SJCRH30 (cell line): ENCODE results near the gene PIEZO1. TPM values are rescaled to one million over a fixed set of nuclear protein-coding genes. Genes with fewer than 3 reads are reported as not detected.

Experiments used
- DNase-seq, 2 experiments: peaks; one replicate each; pipeline ENCODE4 v3.0.0-alpha.2; 2015 to 2020
- H3K27ac ChIP-seq: fragments of 250-450 bp; sonication (Bioruptor Pico); 2 replicates; pipeline ENCODE4 v1.5.1; 2020; ENCODE audit warnings: mild to moderate bottlenecking, moderate library complexity
- H3K27me3 ChIP-seq: fragments of 250-450 bp; sonication (Bioruptor Pico); 2 replicates; pipeline ENCODE4 v1.5.1; 2020; ENCODE audit warnings: mild to moderate bottlenecking, moderate library complexity
- H3K36me3 ChIP-seq: fragments of 250-450 bp; sonication (Bioruptor Pico); 2 replicates; pipeline ENCODE4 v1.5.1; 2020; ENCODE audit warnings: mild to moderate bottlenecking, moderate library complexity
- H3K4me1 ChIP-seq: fragments of 250-450 bp; sonication (Bioruptor Pico); 2 replicates; pipeline ENCODE4 v1.5.1; 2020; ENCODE audit warnings: mild to moderate bottlenecking, moderate library complexity
- H3K4me3 ChIP-seq: fragments of 250-450 bp; sonication (Bioruptor Pico); 2 replicates; pipeline ENCODE4 v1.5.1; 2020; ENCODE audit warnings: mild to moderate bottlenecking, moderate library complexity
- H3K9me3 ChIP-seq: fragments of 250-450 bp; sonication (Bioruptor Pico); replicated peaks from 2 replicates; pipeline ENCODE4 v1.5.1; 2020; ENCODE audit warnings: mild to moderate bottlenecking, moderate library complexity
- total RNA-seq: library from RNA; depleted of rRNA; stranded (reverse); fragments of >200 nt; shearing (Covaris generic); gene quantifications from 2 replicates; pipeline ENCODE4 v1.2.3, GENCODE V29; 2014

The PIEZO1 gene
- total RNA-seq, 1 experiment from 2014 or later: 28.1 TPM

GRCh38 chr16:88822281-88823040, 37.4 kb upstream of the PIEZO1 start:
- no peak overlapping the region for H3K4me3 ChIP-seq
- H3K36me3 ChIP-seq: no peaks in the 10 kb centered on the region
- no peak for DNase-seq
- H3K27ac ChIP-seq: no peak overlapping the region
- H3K4me1 ChIP-seq: no peaks in the 10 kb centered on the region
- H3K9me3 ChIP-seq: no peaks in the 10 kb centered on the region
- H3K27me3 ChIP-seq: no peaks in the 10 kb centered on the region

GRCh38 chr16:88821168-88821850, 36.3 kb upstream of the PIEZO1 start:
- Histone ChIP-seq H3K36me3 (no peaks in the 10 kb centered on the region), H3K4me1 (no peaks in the 10 kb centered on the region), H3K27me3 (no peaks in the 10 kb centered on the region), H3K4me3 (no peak overlapping the region), H3K27ac (no peak overlapping the region), H3K9me3 (no peaks in the 10 kb centered on the region)
- DNase-seq: no peak

- H3K27me3 ChIP-seq: no peaks in the 10 kb centered on the region
- no peak overlapping the region for H3K4me3 ChIP-seq
- H3K27ac ChIP-seq: no peak overlapping the region
- no peaks in the 10 kb centered on the region for H3K9me3 ChIP-seq
- DNase-seq: no peak
- H3K4me1 ChIP-seq: no peaks in the 10 kb centered on the region
- H3K36me3 ChIP-seq: no peaks in the 10 kb centered on the region
These were observed 35.5 kb upstream of the PIEZO1 start for GRCh38 chr16:88820385-88821025.

- H3K4me1 ChIP-seq: no peaks in the 10 kb centered on the region
- no peaks in the 10 kb centered on the region for H3K27me3 ChIP-seq
- no peaks in the 10 kb centered on the region for H3K36me3 ChIP-seq
- no peak overlapping the region for H3K4me3 ChIP-seq
- H3K9me3 ChIP-seq: no peaks in the 10 kb centered on the region
- DNase-seq: no peak
- no peak overlapping the region for H3K27ac ChIP-seq
These were observed 34.1 kb upstream of the PIEZO1 start for GRCh38 chr16:88819126-88819525.

GRCh38 chr16:88818575-88818874, 33.5 kb upstream of the PIEZO1 start:
- Histone ChIP-seq H3K4me3 (no peak overlapping the region), H3K27ac (no peak overlapping the region), H3K27me3 (no peaks in the 10 kb centered on the region), H3K36me3 (no peaks in the 10 kb centered on the region), H3K9me3 (no peaks in the 10 kb centered on the region), H3K4me1 (no peaks in the 10 kb centered on the region)
- DNase-seq: no peak

GRCh38 chr16:88817785-88818574, 33.0 kb upstream of the PIEZO1 start:
- Histone ChIP-seq H3K4me1 (no peaks in the 10 kb centered on the region), H3K27me3 (no peaks in the 10 kb centered on the region), H3K27ac (no peak overlapping the region), H3K9me3 (no peaks in the 10 kb centered on the region), H3K36me3 (no peaks in the 10 kb centered on the region), H3K4me3 (no peak overlapping the region)
- DNase-seq: peak in 1 of 2 experiments; percentile 29

- no peak for DNase-seq
- H3K4me3 ChIP-seq: no peak overlapping the region
- H3K27me3 ChIP-seq: no peaks in the 10 kb centered on the region
- no peak overlapping the region for H3K27ac ChIP-seq
- H3K36me3 ChIP-seq: no peaks in the 10 kb centered on the region
- H3K4me1 ChIP-seq: no peaks in the 10 kb centered on the region
- no peaks in the 10 kb centered on the region for H3K9me3 ChIP-seq
These were observed 31.9 kb upstream of the PIEZO1 start for GRCh38 chr16:88816736-88817535.

- Histone ChIP-seq H3K9me3 (no peaks in the 10 kb centered on the region), H3K36me3 (no peaks in the 10 kb centered on the region), H3K4me1 (no peaks in the 10 kb centered on the region), H3K27me3 (no peaks in the 10 kb centered on the region), H3K4me3 (no peak overlapping the region), H3K27ac (no peak overlapping the region)
- peak; percentile 47 to 67 for DNase-seq
These were observed 31.0 kb upstream of the PIEZO1 start for GRCh38 chr16:88815901-88816589.

- H3K9me3 ChIP-seq: no peaks in the 10 kb centered on the region
- no peak for DNase-seq
These were observed 30.2 kb upstream of the PIEZO1 start for GRCh38 chr16:88815227-88815626.

GRCh38 chr16:88814144-88814502, 29.1 kb upstream of the PIEZO1 start:
- no peak overlapping the region for H3K27ac ChIP-seq
- DNase-seq: no peak

More at GRCh38 chr16:88815227-88815626, 30.2 kb upstream of the PIEZO1 start:
- no peaks in the 10 kb centered on the region for H3K27me3 ChIP-seq
- no peak overlapping the region for H3K4me3 ChIP-seq
- no peak overlapping the region for H3K27ac ChIP-seq
- H3K4me1 ChIP-seq: no peaks in the 10 kb centered on the region
- H3K36me3 ChIP-seq: no peaks in the 10 kb centered on the region

GRCh38 chr16:88813269-88814143, 28.5 kb upstream of the PIEZO1 start:
- 0 out of 2 replicates have a peak, but pooled peaks cover 2% of the 10 kb centered on the region for H3K4me1 ChIP-seq
- no peak overlapping the region for H3K4me3 ChIP-seq
- H3K9me3 ChIP-seq: no peaks in the 10 kb centered on the region
- no peak for DNase-seq
- H3K27ac ChIP-seq: no peak overlapping the region
- H3K27me3 ChIP-seq: no peaks in the 10 kb centered on the region
- H3K36me3 ChIP-seq: peaks cover 4% of the 10 kb centered on the region; the same call in 1 of the 2 replicates

More at GRCh38 chr16:88814144-88814502, 29.1 kb upstream of the PIEZO1 start:
- H3K36me3 ChIP-seq: 0 out of 2 replicates have a peak, but pooled peaks cover 3% of the 10 kb centered on the region
- H3K27me3 ChIP-seq: no peaks in the 10 kb centered on the region
- H3K4me1 ChIP-seq: 0 out of 2 replicates have a peak, but pooled peaks cover 2% of the 10 kb centered on the region
- H3K9me3 ChIP-seq: no peaks in the 10 kb centered on the region
- H3K4me3 ChIP-seq: no peak overlapping the region

GRCh38 chr16:88812513-88813268, 27.7 kb upstream of the PIEZO1 start:
- H3K27ac ChIP-seq: peak overlapping the region; percentile 81
- no peaks in the 10 kb centered on the region for H3K9me3 ChIP-seq
- H3K36me3 ChIP-seq: peaks cover 12% of the 10 kb centered on the region
- no peaks in the 10 kb centered on the region for H3K27me3 ChIP-seq
- H3K4me3 ChIP-seq: peak overlapping the region; percentile 70
- peak; percentile 34 to 44 for DNase-seq
- 0 out of 2 replicates have a peak, but pooled peaks cover 2% of the 10 kb centered on the region for H3K4me1 ChIP-seq
